OCI-M2 (cell line): ENCODE measurements around the gene ACO1.

Source experiments
- DNase-seq: peaks from one replicate; lab custom pipeline; 2025; ENCODE audit not compliant: unreplicated experiment; lab: John Stamatoyannopoulos, UW

ACO1 gene

GRCh38 chr9:32419921-32420320, 35.5 kb downstream of the ACO1 start:
- no peak for DNase-seq

GRCh38 chr9:32422237-32422806, 37.9 kb downstream of the ACO1 start:
- no peak for DNase-seq

GRCh38 chr9:32423371-32423770, 38.9 kb downstream of the ACO1 start:
- DNase-seq: no peak

GRCh38 chr9:32424616-32425015, 40.2 kb downstream of the ACO1 start:
- DNase-seq: no peak

- DNase-seq: no peak
Observed at GRCh38 chr9:32426278-32426939, 42.0 kb downstream of the ACO1 start.

- DNase-seq: no peak
Observed at GRCh38 chr9:32427111-32427873, 42.8 kb downstream of the ACO1 start.

GRCh38 chr9:32430720-32431119, 46.3 kb downstream of the ACO1 start:
- no peak for DNase-seq

GRCh38 chr9:32431196-32431595, 46.8 kb downstream of the ACO1 start:
- DNase-seq: no peak

GRCh38 chr9:32431940-32432555, 47.6 kb downstream of the ACO1 start:
- no peak for DNase-seq

GRCh38 chr9:32434892-32435291, 50.4 kb downstream of the ACO1 start:
- no peak for DNase-seq

- DNase-seq: no peak
Observed at GRCh38 chr9:32441678-32442077, 57.2 kb downstream of the ACO1 start.

- no peak for DNase-seq
Observed at GRCh38 chr9:32442433-32442832, 58.0 kb downstream of the ACO1 start.

GRCh38 chr9:32449969-32450368, 65.5 kb downstream of the ACO1 start:
- DNase-seq: no peak

GRCh38 chr9:32454280-32454679, 69.8 kb downstream of the ACO1 start:
- DNase-seq: no peak

- no peak for DNase-seq
Observed at GRCh38 chr9:32455738-32456137, 71.3 kb downstream of the ACO1 start.

GRCh38 chr9:32456564-32456963, 72.1 kb downstream of the ACO1 start:
- no peak for DNase-seq

GRCh38 chr9:32463500-32464293, 79.3 kb downstream of the ACO1 start:
- DNase-seq: no peak

GRCh38 chr9:32468740-32469139, 84.3 kb downstream of the ACO1 start:
- no peak for DNase-seq

- no peak for DNase-seq
Observed at GRCh38 chr9:32472344-32472743, 87.9 kb downstream of the ACO1 start.

GRCh38 chr9:32483343-32483742, 98.9 kb downstream of the ACO1 start:
- no peak for DNase-seq
